Testis (tissue), 2 donors: Measurements from ENCODE around the gene FAM184B.

ENCODE experiments used
- CTCF ChIP-seq, 3 experiments: fragments of 450-650 bp in 2 of 3; fragments of 200-600 bp in 1 of 3; sonication (generic) in 1 of 3; IDR thresholded peaks; one replicate each; pipeline ENCODE4 v1.5.1; 2016 to 2019; ENCODE audit warnings: antibody characterized with exemption in 3 of 3, mild to moderate bottlenecking in 2 of 3, moderate library complexity in 1 of 3
- POLR2A ChIP-seq: fragments of 450-650 bp; IDR thresholded peaks from one replicate; pipeline ENCODE4 v1.6.1; 2017; ENCODE audit warnings: antibody characterized with exemption, mild to moderate bottlenecking, moderate library complexity

- TF ChIP-seq CTCF (IDR thresholded peaks at IDR 0.05), result no peak
- TF ChIP-seq POLR2A, result no peak
These were observed 115.6 kb downstream of the FAM184B start for GRCh38 chr4:17665852-17666251.
